HUES64 (cell line): Measurements from ENCODE around the gene LRRC63.
A peak's percentile ranks its signal among the peaks of the same experiment; 100 is the strongest.
"Not testable (repeated sequence)": the region's sequence is repeated elsewhere in the genome, so short reads cannot be mapped to it uniquely, and the experiment has no call there.

Experiments used
- H3K27ac ChIP-seq: 2 replicates; pipeline ENCODE4 v1.7.0; 2013; ENCODE audit warnings: low read depth, low read length, inconsistent platforms
- H3K27me3 ChIP-seq: 2 replicates; pipeline ENCODE4 v1.6.1; 2013; ENCODE audit warnings: mild to moderate bottlenecking, low read length; ENCODE audit not compliant: insufficient read depth
- H3K36me3 ChIP-seq: 2 replicates; pipeline ENCODE4 v1.6.1; 2013; ENCODE audit warnings: mild to moderate bottlenecking, low read length; ENCODE audit not compliant: insufficient read depth
- H3K4me1 ChIP-seq: 2 replicates; pipeline ENCODE4 v1.6.1; 2013; ENCODE audit warnings: mild to moderate bottlenecking, low read length, moderate library complexity; ENCODE audit not compliant: insufficient read depth
- H3K4me3 ChIP-seq: 2 replicates; pipeline ENCODE4 v1.5.1; 2013; ENCODE audit warnings: mild to moderate bottlenecking, low read length, moderate library complexity
- H3K9ac ChIP-seq: 2 replicates; pipeline ENCODE4 v1.6.1; 2013; ENCODE audit warnings: mild to moderate bottlenecking, low read depth, low read length
- H3K9me3 ChIP-seq: 2 replicates; pipeline ENCODE4 v1.6.1; 2013; ENCODE audit warnings: low read depth, low read length; ENCODE audit not compliant: insufficient read depth
- WGBS: fragments of 150-250, 120-280 bp; methylation state at CpG from one replicate; pipeline ENCODE4 v1.1.7; 2013; ENCODE audit warnings: missing lambda C conversion rate; 5-methylcytosine and 5-hydroxymethylcytosine counted together

Gene LRRC63

GRCh38 chr13:46202966-46203365, 8.8 kb upstream of the LRRC63 start:
- WGBS = 91% methylated on average over 5 of the region's 5 CpGs
- Histone ChIP-seq H3K4me1 (0 out of 2 replicates have a peak, but pooled peaks cover 3% of the 10 kb centered on the region), H3K9me3 (no peaks in the 10 kb centered on the region), H3K4me3 (no peak overlapping the region), H3K27me3 (no peaks in the 10 kb centered on the region), H3K36me3 (no peaks in the 10 kb centered on the region), H3K9ac (no peak overlapping the region), H3K27ac (no peak overlapping the region)

GRCh38 chr13:46206143-46206542, 5.6 kb upstream of the LRRC63 start:
- no peak overlapping the region for H3K27ac ChIP-seq
- H3K27me3 ChIP-seq = peaks cover 15% of the 10 kb centered on the region
- 90% methylated on average over 1 of the region's 1 CpG for WGBS
- no peaks in the 10 kb centered on the region for H3K9me3 ChIP-seq
- H3K36me3 ChIP-seq = no peaks in the 10 kb centered on the region
- H3K9ac ChIP-seq = no peak overlapping the region
- peaks cover 8% of the 10 kb centered on the region; the same call in 1 of the 2 replicates for H3K4me1 ChIP-seq
- no peak overlapping the region for H3K4me3 ChIP-seq

- Histone ChIP-seq H3K9me3 (no peaks in the 10 kb centered on the region), H3K27me3 (peaks cover 31% of the 10 kb centered on the region), H3K9ac (no peak overlapping the region), H3K27ac (no peak overlapping the region), H3K4me1 (peaks cover 12% of the 10 kb centered on the region), H3K36me3 (no peaks in the 10 kb centered on the region), H3K4me3 (no peak overlapping the region)
- WGBS = 82% methylated on average over 7 of the region's 7 CpGs
Measured at GRCh38 chr13:46207828-46208227, 3.9 kb upstream of the LRRC63 start.

GRCh38 chr13:46210362-46211083, 1.2 kb upstream of the LRRC63 start:
- Histone ChIP-seq H3K36me3 (no peaks in the 10 kb centered on the region), H3K4me3 (no peak overlapping the region), H3K27me3 (peaks cover 39% of the 10 kb centered on the region), H3K9ac (no peak overlapping the region), H3K9me3 (no peaks in the 10 kb centered on the region), H3K4me1 (peaks cover 12% of the 10 kb centered on the region), H3K27ac (no peak overlapping the region)
- 90% methylated on average over 6 of the region's 6 CpGs for WGBS

- H3K27ac ChIP-seq = no peak overlapping the region
- peaks cover 39% of the 10 kb centered on the region for H3K27me3 ChIP-seq
- 83% methylated on average over 7 of the region's 9 CpGs for WGBS
- no peaks in the 10 kb centered on the region for H3K9me3 ChIP-seq
- H3K4me3 ChIP-seq = peak overlapping the region; percentile 57
- H3K36me3 ChIP-seq = no peaks in the 10 kb centered on the region
- no peak overlapping the region for H3K9ac ChIP-seq
- peaks cover 12% of the 10 kb centered on the region for H3K4me1 ChIP-seq
Measured at GRCh38 chr13:46211116-46211482, 629 bp upstream of the LRRC63 start.

GRCh38 chr13:46213242-46213641, 1.5 kb downstream of the LRRC63 start:
- peaks cover 39% of the 10 kb centered on the region for H3K27me3 ChIP-seq

GRCh38 chr13:46214741-46215140, 3.0 kb downstream of the LRRC63 start:
- H3K27me3 ChIP-seq = peaks cover 39% of the 10 kb centered on the region
- not testable (repeated sequence) for H3K9ac ChIP-seq, H3K36me3 ChIP-seq, H3K4me1 ChIP-seq, H3K9me3 ChIP-seq, H3K27ac ChIP-seq, H3K4me3 ChIP-seq
- 85% methylated on average over 1 of the region's 1 CpG for WGBS

More at GRCh38 chr13:46213242-46213641, 1.5 kb downstream of the LRRC63 start:
- H3K9ac ChIP-seq = no peak overlapping the region
- WGBS = 89% methylated on average over 3 of the region's 3 CpGs
- H3K27ac ChIP-seq = no peak overlapping the region
- no peaks in the 10 kb centered on the region for H3K9me3 ChIP-seq
- peaks cover 7% of the 10 kb centered on the region for H3K4me1 ChIP-seq
- no peak overlapping the region for H3K4me3 ChIP-seq
- no peaks in the 10 kb centered on the region for H3K36me3 ChIP-seq

GRCh38 chr13:46220234-46220633, 8.5 kb downstream of the LRRC63 start:
- H3K9ac ChIP-seq, H3K27me3 ChIP-seq, H3K9me3 ChIP-seq, H3K4me3 ChIP-seq, H3K36me3 ChIP-seq, H3K4me1 ChIP-seq, H3K27ac ChIP-seq: not testable (repeated sequence)
- 35% methylated on average over 2 of the region's 2 CpGs for WGBS

- no peak overlapping the region for H3K9ac ChIP-seq
- no peak overlapping the region for H3K4me3 ChIP-seq
- H3K27me3 ChIP-seq = no peaks in the 10 kb centered on the region
- H3K36me3 ChIP-seq = no peaks in the 10 kb centered on the region
- WGBS = 95% methylated on average over 2 of the region's 2 CpGs
- H3K4me1 ChIP-seq = no peaks in the 10 kb centered on the region
- no peak overlapping the region for H3K27ac ChIP-seq
- H3K9me3 ChIP-seq = no peaks in the 10 kb centered on the region
Measured at GRCh38 chr13:46229251-46229650, 17.5 kb downstream of the LRRC63 start.

GRCh38 chr13:46232281-46232680, 20.6 kb downstream of the LRRC63 start:
- H3K9me3 ChIP-seq = peaks cover 11% of the 10 kb centered on the region; the same call in 1 of the 2 replicates
- 88% methylated on average over 2 of the region's 3 CpGs for WGBS
- no peaks in the 10 kb centered on the region for H3K4me1 ChIP-seq
- H3K27ac ChIP-seq = no peak overlapping the region
- no peak overlapping the region for H3K9ac ChIP-seq
- no peaks in the 10 kb centered on the region for H3K36me3 ChIP-seq
- H3K27me3 ChIP-seq = no peaks in the 10 kb centered on the region
- no peak overlapping the region for H3K4me3 ChIP-seq

GRCh38 chr13:46235286-46235685, 23.6 kb downstream of the LRRC63 start:
- H3K27me3 ChIP-seq = no peaks in the 10 kb centered on the region
- no peak overlapping the region for H3K9ac ChIP-seq
- peaks cover 11% of the 10 kb centered on the region; the same call in 1 of the 2 replicates for H3K9me3 ChIP-seq
- no peaks in the 10 kb centered on the region for H3K36me3 ChIP-seq
- 100% methylated on average over 1 of the region's 1 CpG for WGBS
- no peak overlapping the region for H3K27ac ChIP-seq
- H3K4me3 ChIP-seq = no peak overlapping the region
- H3K4me1 ChIP-seq = no peaks in the 10 kb centered on the region

- no peaks in the 10 kb centered on the region; the same call in 1 of the 2 replicates for H3K4me1 ChIP-seq
- H3K27me3 ChIP-seq = no peaks in the 10 kb centered on the region
- no peaks in the 10 kb centered on the region for H3K9me3 ChIP-seq
- H3K9ac ChIP-seq = no peak overlapping the region
- 92% methylated on average over 1 of the region's 1 CpG for WGBS
- no peak overlapping the region for H3K27ac ChIP-seq
- H3K4me3 ChIP-seq = no peak overlapping the region
- no peaks in the 10 kb centered on the region for H3K36me3 ChIP-seq
Measured at GRCh38 chr13:46265292-46265691, 53.6 kb downstream of the LRRC63 start.
